PFSK-1 (cell line): ENCODE results near the gene TGFB2.

ENCODE experiments used
- POLR2AphosphoS5 ChIP-seq: IDR thresholded peaks from 2 replicates; pipeline ENCODE4 v1.6.1; 2012; ENCODE audit warnings: low read depth, mild to moderate bottlenecking, control low read depth, low read length, moderate library complexity
- TF ChIP-seq, protein P1 (sequence below), 2 experiments: IDR thresholded peaks; 2 replicates each; pipeline versions ENCODE4 v1.6.1 to v1.8.0; 2011 to 2012; ENCODE audit warnings: low read depth in 2 of 2, low read length in 2 of 2, control low read depth in 1 of 2, inconsistent platforms in 1 of 2, mild to moderate bottlenecking in 1 of 2, moderate library complexity in 1 of 2; ENCODE audit not compliant: insufficient read depth in 1 of 2

DNA sequence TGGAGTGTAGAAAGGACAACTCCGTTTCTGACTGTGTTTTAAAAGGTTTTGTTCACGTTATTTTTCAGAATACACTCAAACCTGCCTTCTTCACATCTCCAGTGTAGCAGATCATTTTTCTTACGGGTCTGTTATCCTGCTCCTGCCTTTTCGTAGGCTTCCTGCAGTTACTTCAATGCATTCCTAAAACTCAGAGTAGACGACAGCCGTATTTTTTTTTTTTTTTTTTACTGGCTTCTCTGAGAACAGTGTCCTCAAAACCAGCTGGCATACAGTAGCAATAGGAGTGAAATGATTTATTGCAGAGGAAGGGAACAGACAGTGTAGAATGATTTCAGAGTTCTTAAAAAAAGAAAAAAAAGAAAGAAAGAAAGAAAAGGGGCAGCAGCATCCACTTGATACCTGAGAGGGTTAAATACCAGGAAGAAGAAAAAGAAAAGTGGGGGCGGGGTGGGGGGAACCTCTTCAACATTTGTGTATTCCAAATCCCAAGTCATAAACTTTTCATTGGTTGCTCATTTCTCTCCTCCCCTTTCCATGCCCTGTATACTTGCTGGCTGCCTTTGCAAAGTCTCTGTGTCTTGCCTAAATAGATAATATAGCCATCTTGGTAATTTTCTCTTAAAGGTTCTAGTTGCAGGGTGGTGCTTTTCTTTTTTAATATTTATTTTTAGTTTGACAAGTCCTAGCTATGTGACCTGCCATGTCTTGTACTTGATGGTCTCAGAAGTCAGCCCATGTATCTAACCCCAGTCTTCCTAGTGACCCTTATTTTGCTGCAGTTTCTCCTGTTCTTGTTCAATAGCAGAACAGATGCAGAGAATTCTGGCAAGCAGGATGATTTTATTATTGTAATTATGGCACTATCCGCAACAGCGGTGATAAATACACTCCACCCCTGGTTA is 2.8 kb downstream of the TGFB2 start:
- TF ChIP-seq, protein P1, sequence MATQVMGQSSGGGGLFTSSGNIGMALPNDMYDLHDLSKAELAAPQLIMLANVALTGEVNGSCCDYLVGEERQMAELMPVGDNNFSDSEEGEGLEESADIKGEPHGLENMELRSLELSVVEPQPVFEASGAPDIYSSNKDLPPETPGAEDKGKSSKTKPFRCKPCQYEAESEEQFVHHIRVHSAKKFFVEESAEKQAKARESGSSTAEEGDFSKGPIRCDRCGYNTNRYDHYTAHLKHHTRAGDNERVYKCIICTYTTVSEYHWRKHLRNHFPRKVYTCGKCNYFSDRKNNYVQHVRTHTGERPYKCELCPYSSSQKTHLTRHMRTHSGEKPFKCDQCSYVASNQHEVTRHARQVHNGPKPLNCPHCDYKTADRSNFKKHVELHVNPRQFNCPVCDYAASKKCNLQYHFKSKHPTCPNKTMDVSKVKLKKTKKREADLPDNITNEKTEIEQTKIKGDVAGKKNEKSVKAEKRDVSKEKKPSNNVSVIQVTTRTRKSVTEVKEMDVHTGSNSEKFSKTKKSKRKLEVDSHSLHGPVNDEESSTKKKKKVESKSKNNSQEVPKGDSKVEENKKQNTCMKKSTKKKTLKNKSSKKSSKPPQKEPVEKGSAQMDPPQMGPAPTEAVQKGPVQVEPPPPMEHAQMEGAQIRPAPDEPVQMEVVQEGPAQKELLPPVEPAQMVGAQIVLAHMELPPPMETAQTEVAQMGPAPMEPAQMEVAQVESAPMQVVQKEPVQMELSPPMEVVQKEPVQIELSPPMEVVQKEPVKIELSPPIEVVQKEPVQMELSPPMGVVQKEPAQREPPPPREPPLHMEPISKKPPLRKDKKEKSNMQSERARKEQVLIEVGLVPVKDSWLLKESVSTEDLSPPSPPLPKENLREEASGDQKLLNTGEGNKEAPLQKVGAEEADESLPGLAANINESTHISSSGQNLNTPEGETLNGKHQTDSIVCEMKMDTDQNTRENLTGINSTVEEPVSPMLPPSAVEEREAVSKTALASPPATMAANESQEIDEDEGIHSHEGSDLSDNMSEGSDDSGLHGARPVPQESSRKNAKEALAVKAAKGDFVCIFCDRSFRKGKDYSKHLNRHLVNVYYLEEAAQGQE (IDR thresholded peaks at IDR 0.05; ENCODE audit: insufficient read depth in 1 of 2, low read depth in 2 of 2, low read length in 2 of 2): no peak
- no peak for TF ChIP-seq POLR2AphosphoS5
